Endothelial cell of umbilical vein (primary cell): ENCODE results near the gene PIEZO2. TPM values are rescaled to one million over a fixed set of nuclear protein-coding genes. Genes with fewer than 3 reads are reported as not detected.

Source experiments
- BruUV-seq: library from RNA; stranded (reverse); fragments of 400-500 nt; replicated peaks from 2 replicates; lab custom pipeline; 2021; lab: Mats Ljungman, UMichigan
- CTCF ChIA-PET: fragments of 300-600, 350-600 bp; sonication (Branson Sonifier 250); formaldehyde crosslinking; loops from one replicate; lab custom pipeline; 2021; ENCODE audit warnings: antibody characterized with exemption, inconsistent platforms; lab: Charles Lee
- POLR2A ChIA-PET: fragments of 300-600, 350-600 bp; sonication (Branson Sonifier 250); formaldehyde crosslinking; loops from one replicate; lab custom pipeline; 2021; ENCODE audit warnings: antibody characterized with exemption, inconsistent platforms; lab: Charles Lee
- DNase-seq: peaks from one replicate; pipeline ENCODE4 v3.0.0-alpha.2; 2011; ENCODE audit warnings: low read depth, low spot score
- FAIRE-seq: peaks from 2 replicates; lab custom pipeline; 2011; peaks lifted over from hg19 to GRCh38; lab: Jason Lieb, UNC
- H2AFZ ChIP-seq: 2 replicates; pipeline ENCODE4 v1.6.0; 2012; ENCODE audit warnings: low read depth, low read length, control low read depth, inconsistent platforms
- H3K27ac ChIP-seq: 2 replicates; pipeline ENCODE4 v1.5.1; 2011; ENCODE audit warnings: low read depth, mild to moderate bottlenecking, control low read depth, low read length, moderate library complexity; ENCODE audit not compliant: insufficient read depth
- H3K27me3 ChIP-seq, 2 experiments: 2 replicates each; pipeline versions ENCODE4 v1.6.0 to v1.6.1; 2011; ENCODE audit warnings: low read length in 2 of 2, mixed read lengths in 1 of 2; ENCODE audit not compliant: control insufficient read depth in 2 of 2, insufficient read depth in 2 of 2
- H3K36me3 ChIP-seq, 2 experiments: 2 replicates in 1 of 2; 3 replicates in 1 of 2; pipeline ENCODE4 v1.5.1; 2011; ENCODE audit warnings: low read length in 2 of 2, mild to moderate bottlenecking in 1 of 2, moderate library complexity in 1 of 2; ENCODE audit not compliant: control insufficient read depth in 2 of 2, insufficient read depth in 2 of 2; ENCODE audit errors: extremely low read depth in 1 of 2
- H3K4me1 ChIP-seq: 3 replicates; pipeline ENCODE4 v1.5.1; 2011; ENCODE audit warnings: mild to moderate bottlenecking, low read length; ENCODE audit not compliant: control insufficient read depth, insufficient read depth; ENCODE audit errors: extremely low read depth
- H3K4me2 ChIP-seq: 2 replicates; pipeline ENCODE4 v1.6.1; 2011; ENCODE audit warnings: low read length, control low read depth, mixed read lengths; ENCODE audit not compliant: insufficient read depth
- H3K4me3 ChIP-seq, 3 experiments: fragments of 200-600 bp in 1 of 3; sonication (generic), shearing (Covaris generic) in 1 of 3; replicated peaks in 1 of 3; 2 replicates each; pipeline ENCODE4 v1.5.1; 2011 to 2016; ENCODE audit warnings: control low read depth in 3 of 3, low read length in 3 of 3, mild to moderate bottlenecking in 2 of 3, inconsistent platforms in 1 of 3, low read depth in 1 of 3, moderate library complexity in 1 of 3; ENCODE audit not compliant: insufficient read depth in 1 of 3
- H3K79me2 ChIP-seq: 2 replicates; pipeline ENCODE4 v1.6.0; 2012; ENCODE audit warnings: low read length, inconsistent platforms; ENCODE audit not compliant: control insufficient read depth, insufficient read depth
- H3K9ac ChIP-seq: replicated peaks from 2 replicates; pipeline ENCODE3; 2011; ENCODE audit warnings: low read length, control low read depth; ENCODE audit not compliant: insufficient read depth; ENCODE audit errors: extremely low read depth
- H3K9me1 ChIP-seq: replicated peaks from 3 replicates; pipeline ENCODE4 v1.6.0; 2011; ENCODE audit warnings: mild to moderate bottlenecking, low read length; ENCODE audit not compliant: control insufficient read depth, insufficient read depth; ENCODE audit errors: extremely low read depth
- H3K9me3 ChIP-seq: replicated peaks from 2 replicates; pipeline ENCODE4 v1.5.1; 2012; ENCODE audit warnings: low read length, inconsistent platforms; ENCODE audit not compliant: control insufficient read depth, insufficient read depth
- H4K20me1 ChIP-seq: replicated peaks from 2 replicates; pipeline ENCODE3; 2011; ENCODE audit warnings: mild to moderate bottlenecking, low read length; ENCODE audit not compliant: control insufficient read depth, insufficient read depth; ENCODE audit errors: extremely low read depth
- CTCF ChIP-seq, 2 donors: IDR thresholded peaks; 1 replicate in 1 of 2; 2 replicates in 1 of 2; pipeline ENCODE4 v1.5.1; 2011; ENCODE audit warnings: low read length in 2 of 2, mild to moderate bottlenecking in 2 of 2, moderate library complexity in 2 of 2, control low read depth in 1 of 2, inconsistent platforms in 1 of 2, low read depth in 1 of 2; ENCODE audit not compliant: insufficient read depth in 1 of 2; ENCODE audit errors: extremely low read depth in 1 of 2
- EZH2 ChIP-seq: IDR thresholded peaks from 2 replicates; pipeline ENCODE4 v1.6.1; 2012; ENCODE audit warnings: borderline replicate concordance, low read depth, mild to moderate bottlenecking, moderate library complexity, low read length, inconsistent platforms; ENCODE audit not compliant: severe bottlenecking
- FOS ChIP-seq: IDR thresholded peaks from 2 replicates; pipeline ENCODE4 v1.6.1; 2011; ENCODE audit warnings: mild to moderate bottlenecking, low read length, moderate library complexity, borderline replicate concordance; ENCODE audit not compliant: insufficient read depth
- GATA2 ChIP-seq: IDR thresholded peaks from 2 replicates; pipeline ENCODE4 v1.7.0; 2011; ENCODE audit warnings: low read depth, mild to moderate bottlenecking, moderate library complexity, mixed read lengths, low read length; ENCODE audit not compliant: insufficient read length, insufficient read depth
- JUN ChIP-seq: IDR thresholded peaks from 2 replicates; pipeline ENCODE4 v1.6.1; 2011; ENCODE audit warnings: borderline replicate concordance, low read depth; ENCODE audit not compliant: insufficient read length, insufficient read depth
- MAX ChIP-seq: IDR thresholded peaks from 2 replicates; pipeline ENCODE4 v1.6.1; 2011; ENCODE audit not compliant: insufficient read depth, insufficient read length
- MYC ChIP-seq: IDR thresholded peaks from one replicate; pipeline ENCODE4 v1.6.1; 2011; ENCODE audit warnings: mild to moderate bottlenecking, low read depth, low read length
- POLR2A ChIP-seq: IDR thresholded peaks from 2 replicates; pipeline ENCODE4 v1.6.1; 2012; ENCODE audit warnings: low read depth, mild to moderate bottlenecking, control low read depth, low read length
- POLR2AphosphoS5 ChIP-seq: IDR thresholded peaks from 2 replicates; pipeline ENCODE4 v1.6.1; 2012; ENCODE audit warnings: low read depth, mild to moderate bottlenecking, control low read depth, low read length, moderate library complexity; ENCODE audit not compliant: insufficient read depth
- dilution Hi-C: fragments of 300-500 bp; cut with MboI; formaldehyde crosslinking; loops from one replicate; pipeline ENCODE4 v1.15.0; 2019; ENCODE audit warnings: low sequenced_read_pairs; ENCODE audit not compliant: extremely low pct_ligation_motif_present
- intact Hi-C: fragments of 100-400 bp; cut with micrococcal nuclease; formaldehyde crosslinking; loops from one replicate; pipeline ENCODE4 v1.10.0; 2022
- polyA plus RNA-seq, 4 experiments: library from polyadenylated mRNA; depleted of rRNA in 3 of 4; stranded (reverse) in 3 of 4; unstranded in 1 of 4; fragments of >200 nt; gene quantifications; 2 replicates each; pipeline versions ENCODE4 v1.2.1 to v1.2.3, GENCODE V29; 2011 to 2012; ENCODE audit warnings: missing spikeins in 1 of 4
- total RNA-seq: library from RNA; stranded (reverse); gene quantifications from 2 replicates; pipeline ENCODE4 v1.2.3, GENCODE V29; 2021

The PIEZO2 gene
- total and polyA plus RNA-seq, 2 donors (not counting 3 experiments of a cell fraction or from before 2014, with no cell fraction given), result 1.7 to 11.2 TPM

GRCh38 chr18:10681581-10682367 lies 467.6 kb downstream of the PIEZO2 start:
- H3K9me3 ChIP-seq, result no peaks in the 10 kb centered on the region
- H3K9ac ChIP-seq, result no peak overlapping the region
- BruUV-seq, result no TSS peak
- DNase-seq (no peak), FAIRE-seq (no peak)
- ChIA-PET POLR2A (no interaction called here), CTCF (interaction anchor here (1.3 kb wide), 1 partner anchor 121 kb away, joined by 3 read pairs; no protein-coding TSS in a partner anchor)
- TF ChIP-seq POLR2AphosphoS5 (no peak), MYC (no peak), FOS (no peak), CTCF (IDR thresholded peaks at IDR 0.05; ENCODE audit: extremely low read depth in 1 of 2, insufficient read depth in 1 of 2, low read depth in 1 of 2, low read length in 2 of 2) (no peak), POLR2A (no peak), MAX (no peak), GATA2 (no peak), JUN (no peak), EZH2 (no peak)
- H2AFZ ChIP-seq, result no peak overlapping the region
- no peaks in the 10 kb centered on the region for H3K79me2 ChIP-seq
- H3K36me3 ChIP-seq, result no peaks in the 10 kb centered on the region
- intact Hi-C loops (no loop called here), dilution Hi-C loops (no loop called here)
- H3K4me2 ChIP-seq, result no peak overlapping the region
- no peaks in the 10 kb centered on the region for H4K20me1 ChIP-seq
- H3K9me1 ChIP-seq, result no peaks in the 10 kb centered on the region
- H3K4me1 ChIP-seq, result no peaks in the 10 kb centered on the region
- H3K27me3 ChIP-seq, result no peaks in the 10 kb centered on the region
- no peak overlapping the region for H3K27ac ChIP-seq
- no peak overlapping the region for H3K4me3 ChIP-seq
